Measurements from ENCODE around the gene GMIP.
A peak's percentile ranks its signal among the peaks of the same experiment; 100 is the strongest.
"Not testable (repeated sequence)": the region's sequence is repeated elsewhere in the genome, so short reads cannot be mapped to it uniquely, and the experiment has no call there.

Gene GMIP

DNA sequence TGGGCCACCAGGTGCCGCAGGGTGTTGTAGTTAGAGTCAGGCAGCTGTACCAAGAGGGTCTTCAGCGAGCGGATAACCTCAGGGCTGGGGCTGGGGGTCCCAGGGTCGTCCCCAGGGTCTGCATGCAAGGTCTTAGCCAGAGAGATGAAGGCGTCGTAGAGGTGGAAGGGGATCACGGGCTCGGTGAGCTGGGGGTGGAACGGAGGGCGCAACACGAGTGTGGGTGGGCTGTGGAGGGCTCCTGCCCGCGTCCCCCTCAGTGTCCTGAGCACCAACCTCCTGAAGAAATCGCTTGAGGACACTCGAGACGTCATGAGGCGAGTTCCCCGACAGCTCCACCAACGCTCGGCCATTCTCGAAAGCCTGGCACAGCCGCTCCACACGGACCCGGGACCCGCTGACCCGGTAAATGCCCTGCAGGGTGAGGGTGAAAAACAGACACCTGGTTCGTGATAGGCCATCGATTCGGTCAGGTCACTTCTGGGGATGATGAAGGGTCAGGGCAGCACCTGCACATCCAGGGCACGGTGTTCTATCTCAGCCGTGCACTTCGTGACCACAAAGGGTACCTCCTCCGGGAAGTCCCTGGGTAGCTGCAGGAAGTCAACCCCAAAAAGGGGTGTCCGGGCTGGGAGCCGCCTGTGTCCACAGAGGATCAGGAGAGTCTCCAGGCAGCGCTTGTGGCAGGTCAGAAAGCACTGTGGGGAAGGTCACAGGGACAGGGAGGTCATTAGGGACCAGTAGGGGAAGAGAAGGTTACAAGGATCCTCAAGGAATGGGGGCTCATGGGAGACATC lies 8.7 kb downstream of the GMIP start:
- DNase-seq: no peak

GRCh38 chr19:19633711-19634515 lies 9.5 kb downstream of the GMIP start:
- DNase-seq: no peak

GRCh38 chr19:19632661-19633060 lies 10.8 kb downstream of the GMIP start:
- no peak for DNase-seq

- DNase-seq: no peak
These were observed 12.1 kb downstream of the GMIP start for GRCh38 chr19:19631346-19631745.

DNA sequence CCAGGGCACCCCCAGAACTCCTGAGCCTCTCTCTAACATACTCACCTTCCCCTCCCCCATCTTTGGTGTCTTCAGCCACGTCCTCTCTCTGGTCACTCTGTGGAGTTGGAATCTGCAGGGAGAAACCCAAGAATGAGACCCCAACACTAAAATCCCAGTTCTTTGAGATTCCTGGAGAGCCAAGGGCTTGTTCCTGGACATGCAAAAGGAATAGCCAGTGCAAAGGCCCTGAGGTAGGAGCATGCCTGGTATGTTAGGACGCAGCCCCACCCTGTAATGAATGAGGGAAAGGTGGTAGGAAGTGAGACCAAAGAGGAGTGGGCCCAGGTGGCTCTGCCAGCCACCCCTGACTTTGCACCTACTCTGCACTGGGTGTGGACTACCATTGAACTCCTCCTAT lies 13.0 kb downstream of the GMIP start:
- no peak for DNase-seq

DNA sequence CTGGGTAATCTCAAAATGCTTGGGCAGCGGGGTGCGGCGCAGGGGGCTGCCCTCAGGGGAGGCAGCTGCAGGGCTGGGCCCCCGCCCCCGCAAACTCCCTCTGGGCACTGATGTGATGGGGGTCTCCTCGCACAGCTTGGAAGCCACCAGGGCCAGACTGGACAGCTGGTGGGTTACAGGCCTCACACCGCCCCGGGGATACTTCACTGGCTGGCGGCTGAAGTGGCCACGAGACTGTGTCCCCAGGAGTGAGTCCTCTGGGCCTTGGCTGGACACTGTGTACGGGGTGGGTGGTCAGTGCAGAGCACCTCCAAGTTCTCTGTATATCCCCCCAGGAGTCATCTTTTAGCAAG lies 13.4 kb downstream of the GMIP start:
- no peak for DNase-seq

DNA sequence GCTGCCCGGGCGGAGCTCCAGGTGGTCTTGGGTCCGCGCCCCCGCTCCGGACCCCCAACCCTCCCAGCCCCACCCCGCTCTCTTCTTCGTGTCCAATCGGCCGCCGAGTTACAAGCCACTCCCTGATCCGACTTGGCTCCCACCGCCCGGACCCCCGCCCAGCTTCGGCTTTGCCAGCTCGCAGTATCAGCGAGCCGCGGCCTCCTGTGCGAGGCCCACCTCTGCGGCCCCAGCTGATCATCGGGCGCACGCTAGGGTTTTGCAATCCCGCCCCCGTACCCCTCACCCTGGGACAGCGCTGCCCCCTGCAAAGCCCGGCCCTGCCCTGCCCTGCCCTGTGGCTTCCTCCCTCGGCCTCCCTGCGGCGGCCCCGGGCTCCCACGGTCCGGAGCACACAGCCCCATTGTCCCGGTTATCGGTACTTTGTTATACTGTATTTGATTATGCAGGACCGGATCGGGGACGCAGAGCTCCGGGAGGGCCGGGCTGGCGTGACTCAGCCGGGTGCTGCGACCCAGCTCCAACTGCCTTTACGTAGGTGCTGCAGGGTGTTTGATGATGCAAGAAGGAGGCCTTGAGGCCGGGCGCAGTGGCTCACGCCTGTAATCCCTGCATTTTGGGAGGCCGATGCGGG lies 14.8 kb downstream of the GMIP start:
- no peak for DNase-seq

GRCh38 chr19:19627621-19628500 lies 15.6 kb downstream of the GMIP start, which contains the start of gene LPAR2:
Gene LPAR2, minus strand, starts transcription at chr19:19628220. Its CDS starts 945 bp downstream, at chr19:19627275.
- DNase-seq: no peak

- DNase-seq: no peak
These were observed 16.7 kb downstream of the GMIP start for GRCh38 chr19:19626516-19627472.

DNA sequence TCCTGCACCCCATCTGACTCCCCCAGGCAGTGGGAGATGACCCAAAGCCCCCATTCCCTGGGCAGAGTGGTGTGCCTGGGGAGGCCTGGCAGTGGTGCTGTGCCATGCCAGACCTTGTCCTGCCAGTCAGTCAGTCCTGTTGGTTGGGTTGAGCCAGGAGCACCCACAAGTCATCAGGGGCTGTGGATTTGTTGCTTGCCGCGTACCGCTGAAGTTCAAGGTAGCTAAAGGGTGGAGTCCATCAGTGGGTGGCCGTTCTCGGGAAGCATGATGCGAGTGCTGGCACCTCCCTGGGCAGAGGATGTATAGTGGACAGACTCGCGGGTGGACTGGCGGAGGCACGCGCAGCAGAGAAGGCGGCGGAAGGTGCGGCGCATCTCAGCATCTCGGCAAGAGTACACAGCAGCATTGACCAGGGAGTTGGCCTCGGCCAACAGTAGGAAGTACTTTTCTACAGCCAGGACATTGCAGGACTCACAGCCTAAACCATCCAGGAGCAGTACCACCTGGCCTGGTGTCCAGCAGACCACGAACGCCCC lies 19.4 kb downstream of the GMIP start:
- no peak for DNase-seq

GRCh38 chr19:19623383-19623782 lies 20.1 kb downstream of the GMIP start:
- DNase-seq: no peak

DNA sequence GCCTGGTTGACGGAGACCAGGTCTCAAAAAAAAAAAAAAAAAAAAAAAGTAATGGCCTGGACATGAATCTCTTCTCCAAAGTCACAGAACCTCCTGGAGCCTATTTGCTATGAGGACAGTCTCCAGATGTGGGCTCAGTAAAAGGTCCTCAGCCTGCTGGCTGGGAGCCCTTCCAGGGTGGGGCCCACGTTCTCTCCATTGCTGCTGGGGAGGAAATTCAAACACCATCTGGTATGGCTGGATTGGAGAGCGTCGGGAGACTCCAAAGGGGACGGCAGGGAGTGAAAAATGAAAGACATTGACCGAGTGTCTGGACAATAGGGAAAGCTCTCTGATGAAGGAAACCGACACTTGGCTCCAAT lies 23.6 kb downstream of the GMIP start:
- no peak for DNase-seq

DNA sequence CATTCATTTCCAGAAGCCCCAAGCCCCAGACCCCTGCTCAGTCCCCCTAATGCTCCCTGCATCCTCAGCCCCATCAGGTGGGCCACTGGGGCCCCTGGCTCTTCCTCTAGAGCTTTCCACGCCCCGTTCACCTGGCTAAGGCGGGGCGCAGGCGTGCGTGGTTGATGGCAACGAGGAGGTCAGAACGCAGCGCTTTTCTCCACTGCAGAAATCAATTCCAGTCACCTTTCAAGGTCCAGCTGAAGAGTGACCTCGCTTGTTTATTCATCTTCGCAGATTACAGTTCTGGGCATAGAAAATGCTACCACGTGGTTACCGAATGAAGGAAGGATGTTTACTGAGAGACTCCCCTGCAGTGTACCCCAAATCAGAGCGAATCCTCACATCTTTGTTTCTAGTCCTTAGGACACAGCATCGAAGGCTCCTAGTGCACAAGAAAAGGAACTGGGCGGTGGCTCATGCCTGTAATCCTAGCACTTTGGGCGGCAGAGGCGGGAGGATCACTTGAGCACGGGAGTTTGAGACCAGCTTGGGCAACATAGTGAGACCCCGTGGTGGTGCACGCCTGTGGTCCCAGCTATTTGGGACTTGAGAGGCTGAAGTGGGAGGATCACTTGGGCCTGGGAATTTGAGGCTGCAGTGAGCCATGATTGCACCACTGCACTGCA lies 24.1 kb downstream of the GMIP start:
- no peak for DNase-seq

DNA sequence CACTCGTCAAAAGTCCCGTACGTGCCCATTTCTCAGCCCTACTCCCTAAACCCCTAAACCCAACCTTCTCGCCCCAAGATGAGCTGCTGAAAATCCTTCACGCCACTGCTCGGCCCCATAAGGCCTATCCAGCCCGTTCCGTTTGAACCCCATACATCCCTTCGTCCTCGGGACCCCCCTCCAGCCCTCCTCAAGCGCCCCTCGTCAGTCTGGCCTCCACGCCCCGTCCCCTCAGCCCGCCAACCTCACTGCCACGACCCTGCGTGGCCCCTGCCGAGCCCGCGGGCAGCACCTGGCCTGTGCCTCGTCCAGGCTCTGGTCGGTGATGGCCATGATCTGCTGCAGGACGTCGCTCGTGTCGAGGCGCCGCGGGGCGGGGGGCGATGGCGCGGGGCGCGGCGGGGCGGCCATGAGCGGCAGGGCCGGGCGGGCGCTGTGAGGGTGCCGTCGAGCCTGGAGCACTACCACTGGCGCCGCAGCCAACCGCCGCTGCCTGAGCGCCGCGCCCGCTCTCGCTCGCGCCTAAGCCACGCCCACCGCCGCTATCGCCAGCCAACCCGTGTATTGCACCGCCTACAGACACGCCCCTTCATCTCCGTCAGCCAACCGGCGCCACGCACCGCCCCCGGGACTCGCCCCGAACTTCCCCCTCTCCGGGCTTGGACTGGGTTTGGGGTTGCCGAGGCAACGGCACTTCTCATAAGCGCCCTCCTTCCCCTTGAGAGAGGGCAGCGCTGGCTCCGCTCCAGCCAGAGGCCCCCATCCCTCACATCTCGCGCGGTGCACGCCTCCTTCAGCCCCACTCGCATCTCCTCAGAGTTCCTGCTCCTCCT lies 25.0 kb downstream of the GMIP start, which contains the start of gene PBX4:
PBX4 (minus strand) TSS at position 469 of the 833 bp plus-strand sequence; CDS start at position 411, 58 bp downstream.
- peak; percentile 98 for DNase-seq

GRCh38 chr19:19615086-19615485 lies 28.4 kb downstream of the GMIP start:
- DNase-seq: no peak

DNA sequence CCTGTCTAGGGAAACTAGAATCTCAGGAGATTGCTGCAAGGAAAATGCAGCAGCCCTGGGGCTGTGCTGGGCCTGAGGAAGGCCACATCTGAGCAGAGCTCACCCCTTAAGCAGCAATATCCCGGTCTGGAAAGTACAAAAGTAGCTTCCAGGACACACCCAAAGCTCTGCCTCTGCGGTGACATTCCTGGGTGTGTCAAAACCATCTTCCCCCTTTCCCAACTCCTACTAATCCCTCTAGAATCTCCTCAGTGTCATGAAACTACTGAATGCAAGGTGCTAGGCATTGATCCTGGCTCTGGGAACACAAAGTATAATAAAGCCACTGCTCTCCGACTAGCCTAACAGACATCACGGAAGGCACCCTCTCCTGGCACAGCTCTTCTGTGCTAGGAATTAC lies 30.0 kb downstream of the GMIP start:
- no peak for DNase-seq

- no peak for DNase-seq
These were observed 32.9 kb downstream of the GMIP start for GRCh38 chr19:19610376-19611202.

DNA sequence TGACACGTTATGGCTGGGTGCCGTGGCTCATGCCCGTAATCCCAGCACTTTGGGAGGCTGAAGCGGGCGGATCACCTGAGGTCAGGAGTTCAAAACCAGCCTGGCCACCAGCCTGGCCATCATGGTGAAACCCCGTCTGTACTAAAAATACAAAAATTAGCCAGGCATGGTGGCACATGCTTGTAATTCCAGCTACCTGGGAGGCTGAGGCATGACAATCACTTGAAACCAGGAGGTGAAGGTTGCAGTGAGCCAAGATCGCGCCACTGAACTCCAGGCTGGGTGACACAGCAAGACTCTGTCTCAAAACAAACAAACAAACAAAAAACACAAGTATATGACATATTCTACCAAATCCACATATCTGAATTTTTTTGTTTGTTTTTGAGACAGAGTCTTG lies 36.8 kb downstream of the GMIP start:
- not testable (repeated sequence) for DNase-seq

GRCh38 chr19:19606021-19606420 lies 37.4 kb downstream of the GMIP start:
- DNase-seq: no peak
